Panc1 (cell line): Measurements from ENCODE around the gene SNTG2. TPM values are rescaled to one million over a fixed set of nuclear protein-coding genes. Genes with fewer than 3 reads are reported as not detected.

Experiments used
- ATAC-seq: fragments of 200-7000 bp; cut with Tn5 transposase; 2 replicates; pipeline ENCODE4 v1.9.1; 2020; ENCODE audit warnings: mild to moderate bottlenecking, moderate library complexity
- BruUV-seq: library from RNA; stranded (reverse); fragments of 400-500 nt; replicated peaks from 2 replicates; lab custom pipeline; 2021; lab: Mats Ljungman, UMichigan
- CTCF ChIA-PET: fragments of 300-600 bp; sonication (Branson Sonifier 250); formaldehyde crosslinking; loops from one replicate; lab custom pipeline; 2022; ENCODE audit warnings: antibody characterized with exemption; lab: Charles Lee
- POLR2A ChIA-PET: fragments of 300-600 bp; sonication (Branson Sonifier 250); formaldehyde crosslinking; loops from one replicate; lab custom pipeline; 2022; ENCODE audit warnings: antibody characterized with exemption; lab: Charles Lee
- DNase-seq: peaks from one replicate; pipeline ENCODE4 v3.0.0-alpha.2; 2010; ENCODE audit warnings: low read depth, low spot score
- H3K27ac ChIP-seq: 2 replicates; pipeline ENCODE4 v1.5.1; 2011; ENCODE audit warnings: mild to moderate bottlenecking, low read length, inconsistent platforms
- H3K27me3 ChIP-seq: fragments of 200-500 bp; sonication (Bioruptor generic); 2 replicates; pipeline ENCODE4 v1.6.0; 2014; ENCODE audit warnings: low read length, inconsistent platforms; ENCODE audit not compliant: control insufficient read depth, insufficient read depth
- H3K36me3 ChIP-seq: fragments of 200-500 bp; sonication (Bioruptor generic); 2 replicates; pipeline ENCODE4 v1.5.1; 2014; ENCODE audit warnings: inconsistent platforms, mild to moderate bottlenecking, low read length, moderate library complexity; ENCODE audit not compliant: control insufficient read depth, insufficient read depth
- H3K4me1 ChIP-seq: 2 replicates; pipeline ENCODE4 v1.5.1; 2011; ENCODE audit warnings: inconsistent platforms, mild to moderate bottlenecking, low read length, moderate library complexity; ENCODE audit not compliant: control insufficient read depth, insufficient read depth
- H3K4me3 ChIP-seq, 2 experiments: 2 replicates each; pipeline ENCODE4 v1.5.1; 2011 to 2012; ENCODE audit warnings: low read depth in 2 of 2, low read length in 2 of 2, mild to moderate bottlenecking in 2 of 2, inconsistent platforms in 1 of 2, moderate library complexity in 1 of 2
- H3K9me3 ChIP-seq: fragments of 200-500 bp; sonication (Bioruptor generic); 2 replicates; pipeline ENCODE4 v1.5.1; 2014; ENCODE audit warnings: low read depth, mild to moderate bottlenecking, inconsistent platforms, low read length, moderate library complexity; ENCODE audit not compliant: control insufficient read depth, insufficient read depth
- POLR2AphosphoS5 ChIP-seq: IDR thresholded peaks from 2 replicates; pipeline ENCODE4 v1.6.1; 2012; ENCODE audit warnings: mild to moderate bottlenecking, low read depth, low read length, moderate library complexity
- REST ChIP-seq, 2 experiments: IDR thresholded peaks; 2 replicates each; pipeline ENCODE4 v1.6.1; 2011 to 2012; ENCODE audit warnings: low read depth in 2 of 2, control low read depth in 1 of 2, low read length in 1 of 2, mild to moderate bottlenecking in 1 of 2, moderate library complexity in 1 of 2; ENCODE audit not compliant: insufficient read depth in 1 of 2
- SIN3A ChIP-seq: IDR thresholded peaks from 2 replicates; pipeline ENCODE4 v1.6.1; 2012; ENCODE audit warnings: low read depth, mild to moderate bottlenecking, low read length, moderate library complexity, borderline replicate concordance; ENCODE audit not compliant: insufficient read depth
- TCF7L2 ChIP-seq: IDR thresholded peaks from 2 replicates; pipeline ENCODE4 v1.6.1; 2011; ENCODE audit warnings: mild to moderate bottlenecking, low read depth, low read length, inconsistent platforms
- in situ Hi-C: cut with HindIII; loops from 2 replicates; pipeline ENCODE4 v1.10.0; 2016; ENCODE audit warnings: low sequenced_read_pairs, low pct_unique_long_range_greater_than_20kb
- intact Hi-C: fragments of 100-400 bp; cut with micrococcal nuclease; formaldehyde crosslinking; loops from one replicate; pipeline ENCODE4 v1.10.0; 2022; ENCODE audit not compliant: unreplicated experiment
- total RNA-seq: library from RNA; stranded (reverse); gene quantifications from one replicate; pipeline ENCODE4 v1.2.1, GENCODE V29; 2021; ENCODE audit not compliant: unreplicated experiment
- TF ChIP-seq, protein P1 (sequence below): fragments of 450-650 bp; IDR thresholded peaks from 2 replicates; pipeline ENCODE4 v1.5.1; 2017; ENCODE audit warnings: mild to moderate bottlenecking

SNTG2 gene
- total RNA-seq, 1 experiment from 2014 or later: not detected

GRCh38 chr2:1099418-1099817 lies 148.8 kb downstream of the SNTG2 start:
- TF ChIP-seq TCF7L2: no peak
- no peak for TF ChIP-seq REST (IDR thresholded peaks at IDR 0.05; ENCODE audit: insufficient read depth in 1 of 2, low read depth in 2 of 2, low read length in 1 of 2)
- TF ChIP-seq, protein P1, sequence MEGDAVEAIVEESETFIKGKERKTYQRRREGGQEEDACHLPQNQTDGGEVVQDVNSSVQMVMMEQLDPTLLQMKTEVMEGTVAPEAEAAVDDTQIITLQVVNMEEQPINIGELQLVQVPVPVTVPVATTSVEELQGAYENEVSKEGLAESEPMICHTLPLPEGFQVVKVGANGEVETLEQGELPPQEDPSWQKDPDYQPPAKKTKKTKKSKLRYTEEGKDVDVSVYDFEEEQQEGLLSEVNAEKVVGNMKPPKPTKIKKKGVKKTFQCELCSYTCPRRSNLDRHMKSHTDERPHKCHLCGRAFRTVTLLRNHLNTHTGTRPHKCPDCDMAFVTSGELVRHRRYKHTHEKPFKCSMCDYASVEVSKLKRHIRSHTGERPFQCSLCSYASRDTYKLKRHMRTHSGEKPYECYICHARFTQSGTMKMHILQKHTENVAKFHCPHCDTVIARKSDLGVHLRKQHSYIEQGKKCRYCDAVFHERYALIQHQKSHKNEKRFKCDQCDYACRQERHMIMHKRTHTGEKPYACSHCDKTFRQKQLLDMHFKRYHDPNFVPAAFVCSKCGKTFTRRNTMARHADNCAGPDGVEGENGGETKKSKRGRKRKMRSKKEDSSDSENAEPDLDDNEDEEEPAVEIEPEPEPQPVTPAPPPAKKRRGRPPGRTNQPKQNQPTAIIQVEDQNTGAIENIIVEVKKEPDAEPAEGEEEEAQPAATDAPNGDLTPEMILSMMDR: no peak
- no peak for TF ChIP-seq SIN3A
- no peak for TF ChIP-seq POLR2AphosphoS5
- no peak for ATAC-seq
- H3K36me3 ChIP-seq: no peaks in the 10 kb centered on the region
- in situ Hi-C loops: no loop called here
- H3K27ac ChIP-seq: no peak overlapping the region
- H3K27me3 ChIP-seq: no peaks in the 10 kb centered on the region
- no peaks in the 10 kb centered on the region for H3K4me1 ChIP-seq
- POLR2A ChIA-PET: no interaction called here
- intact Hi-C loops: no loop called here
- DNase-seq: no peak
- H3K9me3 ChIP-seq: no peaks in the 10 kb centered on the region
- CTCF ChIA-PET: no interaction called here
- BruUV-seq: no TSS peak
- no peak overlapping the region for H3K4me3 ChIP-seq

DNA sequence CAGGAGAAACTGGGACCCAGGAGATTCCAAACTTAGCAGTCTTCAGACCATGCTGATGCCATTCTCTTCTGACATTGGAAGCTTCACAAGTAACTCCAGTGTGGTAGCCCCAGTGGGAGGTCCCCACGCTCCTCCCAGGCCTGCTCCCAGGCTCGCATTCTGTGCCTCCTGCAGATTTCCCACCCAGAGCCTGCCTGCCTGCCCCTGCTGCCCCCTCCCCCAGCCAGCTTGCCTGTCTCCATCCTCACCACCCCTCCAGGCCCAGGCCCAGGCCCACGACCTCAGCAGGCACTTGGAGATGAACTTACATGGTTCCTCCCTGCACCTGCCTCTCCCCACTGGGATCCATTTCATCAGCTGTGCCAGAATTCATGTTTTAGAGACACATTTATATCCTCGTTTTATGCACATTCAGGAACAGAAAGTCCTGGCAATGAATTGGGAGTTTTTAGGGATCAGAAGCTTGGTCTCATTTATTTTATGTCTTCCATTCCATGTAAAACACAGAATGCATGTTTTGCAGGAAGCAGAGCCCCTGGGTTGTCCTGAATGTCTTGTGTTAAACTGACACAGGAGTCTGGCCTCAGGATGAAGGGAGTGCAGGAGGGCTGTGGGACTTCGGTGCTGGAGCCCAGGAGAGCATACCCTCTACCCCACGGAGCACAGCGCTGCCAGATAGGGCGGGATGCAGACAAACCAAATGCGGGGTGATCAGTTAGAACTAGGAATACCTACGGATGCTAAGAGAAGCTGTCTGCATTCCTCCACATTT lies 150.5 kb downstream of the SNTG2 start:
- intact Hi-C loops (no loop called here), in situ Hi-C loops (no loop called here)
- ChIA-PET POLR2A (no interaction called here), CTCF (no interaction called here)
- ATAC-seq: no peak
- Histone ChIP-seq H3K27ac (no peak overlapping the region), H3K9me3 (no peaks in the 10 kb centered on the region), H3K27me3 (no peaks in the 10 kb centered on the region), H3K4me1 (no peaks in the 10 kb centered on the region), H3K36me3 (no peaks in the 10 kb centered on the region), H3K4me3 (no peak overlapping the region)
- BruUV-seq: no TSS peak
- no peak for DNase-seq
- TF ChIP-seq POLR2AphosphoS5 (no peak), TCF7L2 (no peak), REST (IDR thresholded peaks at IDR 0.05; ENCODE audit: insufficient read depth in 1 of 2, low read depth in 2 of 2, low read length in 1 of 2) (no peak), SIN3A (no peak)
- TF ChIP-seq, protein P1: no peak
